ENCODE measurements around the gene C3orf70.

DNA sequence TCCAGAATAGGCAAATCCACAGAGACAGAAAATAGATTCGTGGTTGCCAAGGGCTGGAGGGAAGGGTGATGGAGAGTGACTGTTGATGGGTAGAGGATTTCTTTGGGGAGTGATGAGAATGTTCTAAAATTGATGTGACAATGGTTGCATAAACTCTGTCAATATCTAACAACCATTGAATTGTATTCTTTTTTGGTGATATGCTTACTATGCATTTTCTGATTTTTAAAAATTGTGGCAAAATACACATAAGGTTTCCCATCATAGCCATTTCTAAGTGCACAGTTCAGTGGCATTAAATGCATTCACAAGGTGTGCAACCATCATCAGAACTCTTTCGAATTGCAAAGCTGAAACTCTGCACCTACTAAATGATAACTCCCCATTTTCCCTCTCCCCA lies 44.2 kb upstream of the C3orf70 start:
- TF ChIP-seq, protein P1, sequence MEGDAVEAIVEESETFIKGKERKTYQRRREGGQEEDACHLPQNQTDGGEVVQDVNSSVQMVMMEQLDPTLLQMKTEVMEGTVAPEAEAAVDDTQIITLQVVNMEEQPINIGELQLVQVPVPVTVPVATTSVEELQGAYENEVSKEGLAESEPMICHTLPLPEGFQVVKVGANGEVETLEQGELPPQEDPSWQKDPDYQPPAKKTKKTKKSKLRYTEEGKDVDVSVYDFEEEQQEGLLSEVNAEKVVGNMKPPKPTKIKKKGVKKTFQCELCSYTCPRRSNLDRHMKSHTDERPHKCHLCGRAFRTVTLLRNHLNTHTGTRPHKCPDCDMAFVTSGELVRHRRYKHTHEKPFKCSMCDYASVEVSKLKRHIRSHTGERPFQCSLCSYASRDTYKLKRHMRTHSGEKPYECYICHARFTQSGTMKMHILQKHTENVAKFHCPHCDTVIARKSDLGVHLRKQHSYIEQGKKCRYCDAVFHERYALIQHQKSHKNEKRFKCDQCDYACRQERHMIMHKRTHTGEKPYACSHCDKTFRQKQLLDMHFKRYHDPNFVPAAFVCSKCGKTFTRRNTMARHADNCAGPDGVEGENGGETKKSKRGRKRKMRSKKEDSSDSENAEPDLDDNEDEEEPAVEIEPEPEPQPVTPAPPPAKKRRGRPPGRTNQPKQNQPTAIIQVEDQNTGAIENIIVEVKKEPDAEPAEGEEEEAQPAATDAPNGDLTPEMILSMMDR (IDR thresholded peaks at IDR 0.05) = no peak
- no peak for TF ChIP-seq POLR2A (IDR thresholded peaks at IDR 0.05)
- TF ChIP-seq EP300 (IDR thresholded peaks at IDR 0.05) = no peak

Data from tibial nerve (tissue), 4 donors.